Transverse colon (tissue), 4 donors: ENCODE data around the gene DNAH3.

Experiments used
- CTCF ChIP-seq, 5 experiments: fragments of 200-600 bp in 3 of 5; fragments of 450-650 bp in 2 of 5; sonication (generic) in 3 of 5; IDR thresholded peaks; 1 replicate in 2 of 5; 2 replicates in 3 of 5; pipeline ENCODE4 v1.5.1; 2016 to 2017; ENCODE audit warnings: antibody characterized with exemption in 5 of 5, inconsistent platforms in 3 of 5, mild to moderate bottlenecking in 2 of 5, moderate library complexity in 1 of 5
- EP300 ChIP-seq: sonication (generic); formaldehyde crosslinking; IDR thresholded peaks from one replicate; pipeline ENCODE4 v1.6.1; 2017; ENCODE audit warnings: antibody characterized with exemption, low read depth
- POLR2A ChIP-seq: fragments of 450-650 bp; IDR thresholded peaks from one replicate; pipeline ENCODE4 v1.6.1; 2016; ENCODE audit warnings: antibody characterized with exemption, mild to moderate bottlenecking, moderate library complexity
- POLR2AphosphoS5 ChIP-seq, 3 donors: sonication (generic); formaldehyde crosslinking; IDR thresholded peaks; one replicate each; pipeline ENCODE4 v1.6.1; 2016; ENCODE audit warnings: antibody characterized with exemption in 3 of 3

GRCh38 chr16:21167929-21168602 is 17.4 kb upstream of the DNAH3 start:
- no peak for TF ChIP-seq CTCF (IDR thresholded peaks at IDR 0.05)
- no peak for TF ChIP-seq POLR2A
- TF ChIP-seq POLR2AphosphoS5 (IDR thresholded peaks at IDR 0.05) = no peak
- TF ChIP-seq EP300 = no peak
